ENCODE data around the gene CXXC1.
"Not testable (repeated sequence)": the region's sequence is repeated elsewhere in the genome, so short reads cannot be mapped to it uniquely, and the experiment has no call there.

The CXXC1 gene

GRCh38 chr18:50287441-50288347, at the start of gene CXXC1:
CXXC1 (minus strand) TSS chr18:50287692; CDS start chr18:50287589, 103 bp downstream.
- DNase-seq: peak; percentile 97

DNA sequence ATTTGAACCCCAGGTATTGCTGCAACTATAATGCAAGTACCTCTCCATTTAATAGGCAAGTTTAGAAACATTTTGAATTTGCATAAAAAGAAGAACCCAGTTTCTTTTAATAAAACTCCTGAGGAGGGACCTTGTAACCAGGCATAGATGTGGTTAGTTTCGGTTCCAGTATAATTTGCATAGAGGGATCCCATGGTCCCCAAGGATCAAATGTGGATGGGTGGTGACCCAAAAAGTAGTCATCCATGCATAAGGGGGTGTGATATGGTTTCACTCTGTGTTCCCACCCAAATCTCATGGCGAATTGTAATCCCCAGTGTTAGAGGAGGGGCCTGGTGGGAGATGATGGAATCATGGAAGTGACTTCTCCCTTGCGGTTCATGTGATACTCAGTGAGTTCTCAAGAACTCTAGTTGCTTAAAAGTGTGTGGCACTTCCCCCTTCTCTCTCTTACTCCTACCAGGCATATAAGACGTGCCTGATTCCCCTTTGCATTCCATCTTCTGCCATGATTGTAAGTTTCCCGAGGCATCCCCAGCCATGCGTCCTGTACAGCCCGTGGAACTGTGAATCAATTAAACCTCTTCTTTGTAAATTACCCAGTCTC, 47.2 kb upstream of the CXXC1 start:
- DNase-seq: no peak

- DNase-seq: no peak
Observed at GRCh38 chr18:50331691-50332090, 44.2 kb upstream of the CXXC1 start.

GRCh38 chr18:50330176-50330575, 42.7 kb upstream of the CXXC1 start:
- no peak for DNase-seq

- DNase-seq: no peak
Observed at GRCh38 chr18:50327983-50328382, 40.5 kb upstream of the CXXC1 start.

DNA sequence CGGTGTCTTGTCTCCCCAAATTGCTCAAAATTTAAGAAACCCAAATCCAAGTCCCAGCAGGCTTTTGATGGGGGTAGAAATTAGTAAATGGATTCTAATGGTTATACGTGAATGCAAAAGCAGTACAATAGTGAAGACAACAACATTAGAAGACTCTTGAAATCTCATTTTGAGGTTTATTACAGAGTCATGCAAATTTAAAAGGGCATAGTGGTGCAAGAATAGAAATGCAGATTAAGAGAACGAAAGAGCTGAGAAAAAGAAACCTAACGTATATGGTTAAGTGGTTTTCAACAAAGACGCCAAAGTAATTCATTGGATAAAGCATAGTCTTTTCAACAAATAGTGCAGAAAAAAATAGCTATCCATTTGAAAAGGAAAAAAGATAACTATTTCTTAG, 33.2 kb upstream of the CXXC1 start:
- DNase-seq: no peak

- no peak for DNase-seq
Observed at GRCh38 chr18:50315100-50315871, 27.8 kb upstream of the CXXC1 start.

- DNase-seq: no peak
Observed at GRCh38 chr18:50313873-50314460, 26.5 kb upstream of the CXXC1 start.

GRCh38 chr18:50313031-50313607, 25.6 kb upstream of the CXXC1 start:
- no peak for DNase-seq

- DNase-seq: no peak
Observed at GRCh38 chr18:50312296-50313030, 25.0 kb upstream of the CXXC1 start.

GRCh38 chr18:50311650-50312049, 24.2 kb upstream of the CXXC1 start:
- DNase-seq: no peak

GRCh38 chr18:50310080-50310479, 22.6 kb upstream of the CXXC1 start:
- no peak for DNase-seq

- not testable (repeated sequence) for DNase-seq
Observed at GRCh38 chr18:50308851-50309250, 21.4 kb upstream of the CXXC1 start.

- peak; percentile 93 for DNase-seq
Observed at GRCh38 chr18:50307738-50308470, 20.4 kb upstream of the CXXC1 start.

- no peak for DNase-seq
Observed at GRCh38 chr18:50307400-50307737, 19.9 kb upstream of the CXXC1 start.

- no peak for DNase-seq
Observed at GRCh38 chr18:50306944-50307343, 19.5 kb upstream of the CXXC1 start.

GRCh38 chr18:50301074-50301473, 13.6 kb upstream of the CXXC1 start:
- no peak for DNase-seq

DNA sequence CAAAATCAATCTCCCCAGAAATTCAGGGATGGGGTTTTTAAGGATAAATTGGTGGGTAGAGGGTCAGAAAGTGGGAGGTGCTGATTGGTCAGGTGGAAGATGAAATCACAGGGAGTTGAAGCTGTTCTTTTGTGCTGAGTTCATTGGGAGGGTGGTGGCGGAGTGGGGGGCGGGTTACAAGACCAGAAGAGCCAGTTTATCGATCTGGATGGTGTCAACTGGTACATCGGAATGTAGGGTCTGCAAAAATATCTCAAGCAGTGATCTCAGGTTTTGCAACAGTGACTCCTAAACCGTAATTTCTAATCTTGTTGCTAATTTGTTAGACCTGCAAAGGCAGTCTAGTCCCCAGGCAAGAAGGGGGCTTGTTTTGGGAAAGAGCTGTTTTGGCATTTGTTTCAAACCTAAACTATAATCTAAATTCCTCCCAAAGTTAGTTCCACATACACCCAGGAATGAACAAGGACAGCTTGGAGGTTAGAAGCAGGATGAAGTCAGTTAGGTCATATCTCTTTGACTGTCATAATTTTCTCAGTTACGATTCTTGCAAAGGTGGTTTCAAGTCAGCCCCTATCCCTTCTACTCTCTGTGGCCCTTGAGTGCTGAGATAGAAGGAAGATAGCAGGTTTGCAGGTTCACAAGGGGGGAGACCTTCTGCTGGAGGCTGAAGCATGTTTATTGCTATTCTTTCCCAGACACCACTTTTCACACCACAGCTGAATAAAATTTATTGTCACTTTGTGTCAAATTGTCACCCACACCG, 12.3 kb upstream of the CXXC1 start:
- DNase-seq: no peak

- DNase-seq: no peak
Observed at GRCh38 chr18:50298443-50299284, 11.2 kb upstream of the CXXC1 start.
